Osteoblast (primary cell): ENCODE measurements around the gene MAPRE3. TPM values are rescaled to one million over a fixed set of nuclear protein-coding genes. Genes with fewer than 3 reads are reported as not detected.

Experiments used
- DNase-seq: peaks from one replicate; pipeline ENCODE4 v3.0.0; 2011; ENCODE audit warnings: low spot score, mixed read lengths; ENCODE audit not compliant: insufficient read length; ENCODE audit errors: missing footprints
- H2AFZ ChIP-seq: 2 replicates; pipeline ENCODE4 v1.6.0; 2011; ENCODE audit warnings: mild to moderate bottlenecking, low read length
- H3K27ac ChIP-seq: 2 replicates; pipeline ENCODE4 v1.5.1; 2011; ENCODE audit warnings: mild to moderate bottlenecking, low read depth, low read length, moderate library complexity
- H3K27me3 ChIP-seq: 2 replicates; pipeline ENCODE4 v1.6.0; 2012; ENCODE audit warnings: mild to moderate bottlenecking, control low read depth, inconsistent platforms, low read length, moderate library complexity; ENCODE audit not compliant: insufficient read depth
- H3K36me3 ChIP-seq: 2 replicates; pipeline ENCODE4 v1.5.1; 2011; ENCODE audit warnings: mild to moderate bottlenecking, low read length, control low read depth, moderate library complexity; ENCODE audit not compliant: insufficient read depth
- H3K4me1 ChIP-seq: 2 replicates; pipeline ENCODE4 v1.5.1; 2011; ENCODE audit warnings: mild to moderate bottlenecking, low read length, control low read depth, moderate library complexity; ENCODE audit not compliant: insufficient read depth
- H3K4me2 ChIP-seq: 2 replicates; pipeline ENCODE4 v1.6.0; 2011; ENCODE audit warnings: mild to moderate bottlenecking, low read length; ENCODE audit not compliant: insufficient read depth
- H3K4me3 ChIP-seq: fragments of 200-600 bp; sonication (generic); 3 replicates; pipeline ENCODE4 v1.5.1; 2012; ENCODE audit warnings: mild to moderate bottlenecking, low read length, inconsistent platforms; ENCODE audit not compliant: insufficient read depth
- H3K79me2 ChIP-seq: 2 replicates; pipeline ENCODE4 v1.6.0; 2012; ENCODE audit warnings: mild to moderate bottlenecking, low read length, control low read depth, inconsistent platforms; ENCODE audit not compliant: insufficient read depth
- H3K9me3 ChIP-seq: 2 replicates; pipeline ENCODE4 v1.5.1; 2011; ENCODE audit warnings: low read depth, low read length, control low read depth
- H4K20me1 ChIP-seq: 2 replicates; pipeline ENCODE4 v1.6.0; 2012; ENCODE audit warnings: mild to moderate bottlenecking, low read length, control low read depth; ENCODE audit not compliant: insufficient read depth
- total RNA-seq: library from RNA; depleted of rRNA; stranded (reverse); fragments of >200 nt; gene quantifications from 2 replicates; pipeline ENCODE4 v1.2.3, GENCODE V29; 2012
- TF ChIP-seq, protein P1 (sequence below): IDR thresholded peaks from 2 replicates; pipeline ENCODE4 v1.5.1; 2011; ENCODE audit warnings: mild to moderate bottlenecking, low read depth, low read length, moderate library complexity; ENCODE audit errors: extremely low read depth

Gene MAPRE3
- total RNA-seq, 1 donor: 6.5 TPM

DNA sequence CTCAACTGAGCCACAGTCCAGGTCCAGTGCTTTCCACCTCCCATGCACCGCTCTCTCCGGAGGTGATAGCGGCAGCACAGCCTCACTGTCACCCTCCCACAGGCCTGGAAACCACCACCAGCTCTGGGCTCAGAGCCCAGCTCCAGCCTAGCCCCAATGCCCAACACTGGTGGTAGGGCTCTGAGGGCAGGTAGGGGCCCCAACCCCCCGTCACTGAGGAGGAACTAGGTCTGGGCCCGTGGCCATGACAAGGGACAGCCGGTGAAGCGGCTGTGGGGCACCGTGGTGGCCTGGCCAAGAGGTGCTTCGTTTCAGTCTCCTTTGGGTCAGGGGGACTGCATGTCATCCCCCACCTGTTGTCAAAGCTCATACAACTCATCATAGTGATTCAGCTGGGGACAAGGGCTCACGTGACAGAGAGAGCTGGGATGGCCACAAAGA, 56.8 kb downstream of the MAPRE3 start:
- no peak overlapping the region for H3K27ac ChIP-seq
- H3K36me3 ChIP-seq: peaks cover 15% of the 10 kb centered on the region
- no peak overlapping the region for H2AFZ ChIP-seq
- peaks cover 21% of the 10 kb centered on the region for H4K20me1 ChIP-seq
- H3K4me2 ChIP-seq: no peak overlapping the region
- TF ChIP-seq, protein P1, sequence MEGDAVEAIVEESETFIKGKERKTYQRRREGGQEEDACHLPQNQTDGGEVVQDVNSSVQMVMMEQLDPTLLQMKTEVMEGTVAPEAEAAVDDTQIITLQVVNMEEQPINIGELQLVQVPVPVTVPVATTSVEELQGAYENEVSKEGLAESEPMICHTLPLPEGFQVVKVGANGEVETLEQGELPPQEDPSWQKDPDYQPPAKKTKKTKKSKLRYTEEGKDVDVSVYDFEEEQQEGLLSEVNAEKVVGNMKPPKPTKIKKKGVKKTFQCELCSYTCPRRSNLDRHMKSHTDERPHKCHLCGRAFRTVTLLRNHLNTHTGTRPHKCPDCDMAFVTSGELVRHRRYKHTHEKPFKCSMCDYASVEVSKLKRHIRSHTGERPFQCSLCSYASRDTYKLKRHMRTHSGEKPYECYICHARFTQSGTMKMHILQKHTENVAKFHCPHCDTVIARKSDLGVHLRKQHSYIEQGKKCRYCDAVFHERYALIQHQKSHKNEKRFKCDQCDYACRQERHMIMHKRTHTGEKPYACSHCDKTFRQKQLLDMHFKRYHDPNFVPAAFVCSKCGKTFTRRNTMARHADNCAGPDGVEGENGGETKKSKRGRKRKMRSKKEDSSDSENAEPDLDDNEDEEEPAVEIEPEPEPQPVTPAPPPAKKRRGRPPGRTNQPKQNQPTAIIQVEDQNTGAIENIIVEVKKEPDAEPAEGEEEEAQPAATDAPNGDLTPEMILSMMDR: no peak
- peaks cover 29% of the 10 kb centered on the region for H3K79me2 ChIP-seq
- peak; percentile 75 for DNase-seq
- H3K9me3 ChIP-seq: no peaks in the 10 kb centered on the region
- no peaks in the 10 kb centered on the region for H3K27me3 ChIP-seq
- no peaks in the 10 kb centered on the region for H3K4me1 ChIP-seq
- H3K4me3 ChIP-seq: no peak overlapping the region

DNA sequence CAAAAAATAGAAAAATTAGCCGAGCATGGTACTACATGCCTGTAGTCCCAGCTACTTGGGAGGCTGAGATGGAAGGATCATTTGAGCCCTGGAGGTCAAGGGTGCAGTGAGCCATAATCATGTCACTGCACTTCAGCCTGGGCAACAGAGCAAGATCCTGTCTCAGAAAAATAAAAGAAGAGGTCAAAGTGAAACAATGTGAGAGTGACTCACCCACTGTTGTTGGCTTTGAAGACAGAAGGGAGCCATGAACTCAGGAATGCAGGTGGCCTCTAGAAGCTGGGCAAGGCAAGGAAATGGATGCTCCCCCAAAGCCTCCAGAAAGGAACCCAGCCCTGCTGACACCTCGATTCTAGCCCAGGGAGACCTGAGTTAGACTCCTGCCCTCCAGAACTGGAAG, 58.6 kb downstream of the MAPRE3 start:
- Histone ChIP-seq H2AFZ (no peak overlapping the region), H3K27ac (no peak overlapping the region), H4K20me1 (peaks cover 15% of the 10 kb centered on the region), H3K36me3 (peaks cover 5% of the 10 kb centered on the region), H3K4me2 (no peak overlapping the region), H3K27me3 (no peaks in the 10 kb centered on the region), H3K9me3 (no peaks in the 10 kb centered on the region), H3K4me3 (no peak overlapping the region), H3K79me2 (peaks cover 47% of the 10 kb centered on the region), H3K4me1 (peaks cover 4% of the 10 kb centered on the region)
- TF ChIP-seq, protein P1: no peak
- no peak for DNase-seq

DNA sequence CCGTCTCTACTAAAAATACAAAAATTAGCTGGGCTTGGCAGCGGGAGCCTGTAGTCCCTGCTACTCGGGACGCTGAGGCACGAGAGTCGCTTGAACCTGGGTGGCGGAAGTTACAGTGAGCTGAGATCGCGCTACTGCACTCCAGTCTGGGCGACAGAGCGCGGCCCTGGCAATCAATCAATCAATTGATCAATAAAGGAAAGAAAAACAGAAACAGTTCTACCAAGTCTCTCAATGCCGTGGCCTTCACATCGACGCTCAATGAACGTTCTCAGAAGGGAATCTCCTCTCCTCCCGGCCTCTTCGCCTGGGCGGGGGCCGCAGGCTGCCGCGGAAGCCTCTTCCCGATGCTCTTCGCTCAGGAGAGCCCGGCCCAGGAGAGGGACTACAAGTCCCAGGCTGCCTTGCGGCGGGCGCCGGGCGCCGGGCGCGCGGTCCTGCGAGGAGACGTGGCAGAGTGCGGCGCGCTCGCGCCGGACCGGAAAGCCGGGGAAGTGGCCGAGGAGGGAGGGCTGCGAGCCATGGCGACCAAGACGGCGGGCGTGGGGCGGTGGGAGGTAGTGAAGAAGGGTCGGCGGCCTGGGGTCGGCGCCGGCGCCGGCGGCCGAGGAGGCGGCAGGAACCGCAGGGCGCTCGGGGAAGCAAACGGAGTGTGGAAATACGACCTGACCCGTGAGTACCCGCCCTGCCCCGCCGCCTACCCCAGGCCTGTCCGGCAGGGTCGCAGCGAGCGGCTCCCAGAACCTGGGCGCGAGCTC, 62.2 kb downstream of the MAPRE3 start, which contains the start of gene TMEM214:
TSS of gene TMEM214 (plus strand) at position 471 of the 758 bp plus-strand sequence. CDS start at position 522, 51 bp downstream.
- Histone ChIP-seq H4K20me1 (peaks cover 40% of the 10 kb centered on the region), H3K79me2 (peaks cover 70% of the 10 kb centered on the region)
- DNase-seq: peak; percentile 100

More for the DNA sequence above, 62.2 kb downstream of the MAPRE3 start, which contains the start of gene TMEM214:
- Histone ChIP-seq H3K4me3 (peak within 1 kb of the TSS; percentile 100), H2AFZ (peak within 1 kb of the TSS; percentile 92), H3K27ac (peak within 1 kb of the TSS; percentile 85), H3K4me1 (peaks cover 12% of the 10 kb centered on the region), H3K27me3 (no peaks in the 10 kb centered on the region), H3K36me3 (peaks cover 33% of the 10 kb centered on the region), H3K4me2 (peak within 1 kb of the TSS; percentile 99), H3K9me3 (no peaks in the 10 kb centered on the region)
- TF ChIP-seq, protein P1: no peak
